Measurements from ENCODE around the gene FBXW7.

Gene FBXW7

DNA sequence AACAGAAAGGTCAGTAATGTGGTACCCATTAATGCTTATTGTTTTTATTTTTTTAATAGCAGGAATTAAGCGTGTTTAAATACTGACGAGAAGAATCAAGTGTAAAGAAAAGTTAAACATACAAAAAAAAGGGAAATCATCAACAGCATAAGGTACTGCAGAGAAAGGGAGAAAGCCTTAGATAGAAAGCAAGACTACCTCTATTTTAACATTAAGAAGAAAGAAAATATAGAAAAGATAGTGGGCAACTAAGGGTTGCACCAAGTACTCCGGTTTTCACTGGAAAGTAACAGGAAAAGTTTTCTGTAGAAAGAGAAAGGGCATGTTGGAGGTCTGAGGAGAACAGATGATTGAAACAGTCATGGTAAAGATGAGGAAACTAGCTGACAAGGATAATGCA lies 41.9 kb downstream of the FBXW7 start:
- no peaks in the 10 kb centered on the region for H3K9me3 Mint-ChIP-seq
- no peaks in the 10 kb centered on the region for H3K27me3 Mint-ChIP-seq
- H3K4me3 Mint-ChIP-seq = no peak overlapping the region
- H3K27ac Mint-ChIP-seq = no peak overlapping the region
- CTCF ChIA-PET = no interaction called here
- H3K36me3 Mint-ChIP-seq = peaks cover 12% of the 10 kb centered on the region
- DNase-seq = no peak
- peaks cover 12% of the 10 kb centered on the region for H3K4me1 Mint-ChIP-seq

DNA sequence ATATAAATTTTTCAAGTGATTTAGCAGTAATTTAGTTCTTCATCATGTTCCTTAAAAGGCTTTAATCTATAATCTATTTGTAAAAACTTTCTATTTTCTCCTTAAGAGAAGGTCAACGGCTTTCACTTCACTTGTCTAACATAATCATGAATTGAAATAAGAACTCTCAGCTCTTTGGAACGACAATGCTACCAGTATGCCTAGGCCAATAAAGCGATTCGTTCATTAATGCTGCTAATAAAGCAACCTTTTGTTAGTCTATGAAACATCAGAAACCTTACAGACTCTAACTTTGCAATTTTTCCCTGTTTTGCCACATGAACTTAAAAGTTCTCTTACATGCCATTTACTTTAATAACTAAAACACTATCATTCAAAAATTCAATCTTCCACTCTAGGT lies 47.6 kb downstream of the FBXW7 start:
- Mint-ChIP-seq H3K27me3 (no peaks in the 10 kb centered on the region), H3K4me3 (no peak overlapping the region), H3K36me3 (peaks cover 11% of the 10 kb centered on the region), H3K9me3 (no peaks in the 10 kb centered on the region), H3K4me1 (peaks cover 31% of the 10 kb centered on the region), H3K27ac (no peak overlapping the region)
- no peak for DNase-seq
- CTCF ChIA-PET = no interaction called here

DNA sequence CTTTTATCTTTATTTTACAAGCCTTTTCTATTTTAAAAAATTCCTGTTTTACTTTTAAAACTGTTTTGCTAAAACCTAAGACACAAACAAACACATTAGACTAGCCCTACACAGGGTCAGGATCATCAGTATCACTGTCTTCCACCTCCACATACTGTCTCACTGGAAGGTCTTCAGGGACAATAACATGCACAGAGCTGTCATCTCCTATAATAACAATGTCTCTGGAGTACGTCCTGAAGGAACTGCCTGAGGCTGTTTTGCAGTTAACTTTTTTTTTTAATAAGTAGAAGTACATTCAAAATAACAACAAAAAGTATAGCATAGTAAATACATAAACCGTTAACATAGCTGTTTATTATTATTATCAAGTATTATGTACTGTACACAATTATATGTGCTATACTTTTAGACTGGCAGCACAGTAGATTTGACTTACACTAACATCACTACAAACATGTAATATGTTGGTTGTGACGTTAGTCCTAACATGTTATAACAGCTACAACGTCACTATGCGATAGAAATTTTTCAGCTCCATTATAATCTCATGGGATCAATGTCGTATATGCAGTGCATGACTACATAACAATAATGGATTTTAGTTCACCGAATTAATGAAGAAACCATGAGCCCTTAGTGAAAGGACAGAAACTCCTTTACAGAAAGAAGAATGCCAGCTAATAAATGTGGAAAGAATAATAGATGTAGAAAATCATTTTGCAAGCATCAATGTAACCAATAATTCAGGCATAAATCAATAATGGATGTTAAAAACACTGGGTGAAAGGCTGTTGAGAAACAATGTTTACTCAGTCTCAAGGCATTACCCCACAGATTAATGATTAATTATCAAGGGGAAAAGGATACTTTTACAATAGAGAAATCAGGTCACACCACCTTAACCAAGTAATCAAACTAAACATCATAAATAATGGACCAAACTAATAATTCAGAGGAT lies 49.2 kb downstream of the FBXW7 start:
- CTCF ChIA-PET = interaction anchor here (0.6 to 1.8 kb wide), 7 partner anchors 9 to 639 kb away, joined by 3 to 10 read pairs (median 3); no protein-coding TSS in a partner anchor
- peak overlapping the region; percentile 86 for H3K27ac Mint-ChIP-seq
- H3K9me3 Mint-ChIP-seq = peaks cover 4% of the 10 kb centered on the region
- H3K4me1 Mint-ChIP-seq = peaks cover 31% of the 10 kb centered on the region
- H3K4me3 Mint-ChIP-seq = no peak overlapping the region
- H3K36me3 Mint-ChIP-seq = peaks cover 16% of the 10 kb centered on the region
- DNase-seq = no peak
- no peaks in the 10 kb centered on the region for H3K27me3 Mint-ChIP-seq

DNA sequence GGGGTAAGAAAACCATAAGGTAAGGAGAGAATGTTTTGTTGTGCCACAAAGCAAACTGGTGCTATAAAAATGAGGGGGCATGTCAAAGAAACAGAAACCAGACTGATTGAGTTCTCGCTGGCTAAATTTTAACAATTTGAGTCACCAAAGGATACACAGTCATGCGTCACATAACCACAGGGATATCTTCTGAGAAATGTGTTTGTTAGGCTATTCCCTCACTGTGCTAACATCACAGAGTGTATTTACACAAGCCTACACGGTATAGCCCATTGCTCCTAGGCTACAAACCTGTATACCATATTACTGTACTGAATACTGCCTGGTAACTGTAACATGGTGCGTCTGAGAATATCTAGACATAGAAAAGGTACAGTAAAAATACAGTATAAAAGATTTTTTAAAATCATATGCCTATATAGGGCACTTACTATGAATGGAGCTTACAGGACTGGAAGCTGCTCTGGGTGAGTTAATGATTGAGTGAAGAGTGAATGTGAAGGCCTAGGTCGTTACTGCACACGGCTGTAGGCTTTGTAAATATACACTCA lies 50.1 kb downstream of the FBXW7 start:
- peak; percentile 51 for DNase-seq
- H3K27me3 Mint-ChIP-seq = no peaks in the 10 kb centered on the region
- CTCF ChIA-PET = interaction anchor here (0.6 to 1.8 kb wide), 6 partner anchors 10 to 640 kb away, joined by 3 to 10 read pairs (median 4); no protein-coding TSS in a partner anchor
- H3K4me1 Mint-ChIP-seq = peaks cover 35% of the 10 kb centered on the region
- H3K36me3 Mint-ChIP-seq = peaks cover 24% of the 10 kb centered on the region
- H3K4me3 Mint-ChIP-seq = peak overlapping the region; percentile 11
- H3K27ac Mint-ChIP-seq = peak overlapping the region; percentile 86
- peaks cover 8% of the 10 kb centered on the region for H3K9me3 Mint-ChIP-seq

DNA sequence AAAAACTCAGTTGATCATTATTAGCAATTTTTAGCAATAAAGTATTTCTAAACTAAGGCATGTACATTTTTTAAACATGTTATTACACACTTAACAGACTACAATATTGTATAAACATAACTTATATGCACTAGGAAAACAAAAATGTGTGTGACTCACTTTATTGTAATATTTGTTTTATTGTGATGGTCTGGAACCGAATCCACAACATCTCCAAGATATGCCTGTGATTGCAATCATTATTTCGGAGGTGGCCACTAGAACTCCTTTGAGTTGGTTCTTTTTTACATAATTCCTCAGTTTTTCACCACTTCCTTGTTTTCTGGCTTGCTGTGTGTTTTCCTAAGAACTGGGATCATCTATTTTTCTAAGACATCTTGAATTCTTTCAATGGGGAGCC lies 53.7 kb downstream of the FBXW7 start:
- Mint-ChIP-seq H3K36me3 (peaks cover 40% of the 10 kb centered on the region), H3K4me1 (peaks cover 44% of the 10 kb centered on the region), H3K4me3 (no peak overlapping the region), H3K27ac (no peak overlapping the region), H3K9me3 (peaks cover 8% of the 10 kb centered on the region), H3K27me3 (no peaks in the 10 kb centered on the region)
- CTCF ChIA-PET = no interaction called here
- DNase-seq = no peak

DNA sequence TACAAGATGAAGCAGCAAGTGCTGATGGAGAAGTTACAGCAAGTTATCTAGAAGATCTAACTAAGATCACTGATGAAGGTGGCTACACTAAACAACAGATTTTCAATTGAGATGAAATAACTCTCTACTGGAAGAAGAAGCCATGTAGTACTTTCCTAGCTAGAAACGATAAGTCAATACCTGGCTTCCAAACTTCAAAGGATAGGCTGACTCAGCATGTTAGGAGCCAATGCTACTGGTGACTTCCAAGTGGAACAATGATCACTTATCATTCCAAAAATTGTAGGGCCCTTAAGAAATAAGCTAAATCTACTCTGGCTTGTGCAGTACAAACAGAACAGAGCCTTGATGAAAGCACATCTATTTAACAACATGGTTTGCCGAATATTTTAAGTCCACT lies 55.0 kb downstream of the FBXW7 start:
- peaks cover 8% of the 10 kb centered on the region for H3K9me3 Mint-ChIP-seq
- H3K36me3 Mint-ChIP-seq = peaks cover 36% of the 10 kb centered on the region
- H3K4me1 Mint-ChIP-seq = peaks cover 31% of the 10 kb centered on the region
- no peak overlapping the region for H3K27ac Mint-ChIP-seq
- no peak for DNase-seq
- H3K27me3 Mint-ChIP-seq = no peaks in the 10 kb centered on the region
- CTCF ChIA-PET = interaction anchor here (1.5 to 1.6 kb wide), 2 partner anchors 20 to 95 kb away, joined by 3 to 4 read pairs; no protein-coding TSS in a partner anchor
- H3K4me3 Mint-ChIP-seq = no peak overlapping the region

DNA sequence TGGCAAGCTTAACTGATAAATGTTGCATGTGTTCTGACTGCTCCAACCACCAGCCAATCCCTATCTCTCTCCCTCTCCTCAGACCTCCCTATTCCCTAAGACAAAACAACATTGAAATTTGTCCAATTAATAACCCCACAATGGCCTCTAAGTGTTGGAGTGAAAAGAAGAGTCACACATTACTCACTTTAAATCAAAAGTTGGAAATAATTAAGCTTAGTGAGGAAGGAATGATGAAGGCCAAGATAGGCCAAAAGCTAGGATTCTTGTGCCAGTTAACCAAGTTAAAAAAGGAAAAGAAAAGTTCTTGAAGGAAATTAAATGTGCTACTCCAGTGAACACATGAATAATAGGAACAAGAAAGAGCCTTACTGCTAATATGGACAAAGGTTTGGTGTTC lies 55.6 kb downstream of the FBXW7 start:
- Mint-ChIP-seq H3K4me1 (peaks cover 25% of the 10 kb centered on the region), H3K9me3 (peaks cover 8% of the 10 kb centered on the region), H3K36me3 (peaks cover 37% of the 10 kb centered on the region), H3K4me3 (no peak overlapping the region), H3K27ac (no peak overlapping the region), H3K27me3 (no peaks in the 10 kb centered on the region)
- DNase-seq = no peak
- CTCF ChIA-PET = interaction anchor here (0.7 to 1.6 kb wide), 3 partner anchors 9 to 95 kb away, joined by 3 to 4 read pairs (median 3); no protein-coding TSS in a partner anchor

DNA sequence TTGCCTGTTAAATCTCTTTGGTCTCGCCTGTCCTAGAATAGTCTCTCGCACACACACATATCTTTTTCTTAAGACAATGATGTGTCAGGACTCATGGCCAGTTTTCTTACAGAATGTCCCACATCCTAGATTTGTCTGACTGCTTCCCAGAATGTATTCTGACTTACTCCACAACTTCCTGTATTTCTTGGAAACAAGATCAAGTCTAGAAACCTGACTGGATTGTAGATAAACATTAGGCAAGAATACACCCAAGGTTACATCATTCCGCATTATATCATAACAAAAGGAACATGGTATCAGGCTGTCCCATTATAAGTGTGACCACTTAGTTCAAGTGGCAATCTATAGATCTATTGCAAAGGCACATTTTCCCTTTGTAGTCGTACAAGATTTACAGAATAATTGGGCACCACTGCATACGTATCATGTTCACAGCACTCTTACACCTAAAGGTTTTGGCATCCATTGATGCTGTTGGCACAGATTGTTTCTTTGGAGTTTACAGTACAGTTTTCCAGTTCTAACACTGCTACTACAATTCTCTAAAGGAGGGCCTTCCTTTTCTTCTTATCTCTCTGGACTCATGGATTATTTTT lies 56.4 kb downstream of the FBXW7 start:
- CTCF ChIA-PET = interaction anchor here (1.5 kb wide), 1 partner anchor 94 kb away, joined by 3 read pairs; no protein-coding TSS in a partner anchor
- H3K27me3 Mint-ChIP-seq = no peaks in the 10 kb centered on the region
- H3K4me3 Mint-ChIP-seq = no peak overlapping the region
- peaks cover 8% of the 10 kb centered on the region for H3K9me3 Mint-ChIP-seq
- H3K36me3 Mint-ChIP-seq = peaks cover 38% of the 10 kb centered on the region
- no peak for DNase-seq
- no peak overlapping the region for H3K27ac Mint-ChIP-seq
- peaks cover 21% of the 10 kb centered on the region for H3K4me1 Mint-ChIP-seq

DNA sequence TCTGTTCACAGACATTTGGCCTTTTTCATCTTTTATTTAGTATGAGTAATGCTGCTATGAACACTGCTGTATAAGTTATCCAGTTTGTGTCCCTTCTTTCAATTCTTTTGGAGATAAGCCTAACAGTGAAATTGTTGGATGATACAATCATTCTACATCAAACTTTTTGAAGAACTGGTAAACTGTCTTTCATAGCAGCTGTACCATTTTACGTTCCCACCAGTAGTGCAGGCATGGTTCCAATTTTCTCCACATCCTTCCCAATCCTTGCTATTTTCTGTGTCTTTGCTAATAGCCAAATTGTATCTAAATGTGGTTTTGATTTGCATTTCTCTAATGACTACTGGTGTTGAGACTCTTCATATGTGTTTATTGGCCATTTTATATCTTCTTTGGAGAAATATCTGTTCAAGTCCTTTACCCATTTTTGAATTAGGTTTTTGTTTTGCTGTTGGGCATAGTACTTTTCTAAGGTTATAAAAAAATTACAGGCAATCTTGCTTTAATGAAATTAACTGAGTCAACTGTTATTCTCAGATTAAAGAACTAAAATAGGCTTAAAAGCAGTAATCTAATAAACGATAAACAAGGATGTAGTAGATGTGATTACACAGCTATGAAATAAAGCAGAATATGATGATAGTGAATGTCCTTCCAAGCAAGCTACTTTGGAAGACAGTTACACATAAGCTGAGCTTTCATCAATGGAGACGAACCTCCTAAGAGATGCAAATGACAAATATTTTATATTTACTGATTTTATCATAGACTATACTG lies 57.2 kb downstream of the FBXW7 start:
- H3K36me3 Mint-ChIP-seq = peaks cover 42% of the 10 kb centered on the region
- DNase-seq = no peak
- H3K27ac Mint-ChIP-seq = no peak overlapping the region
- H3K4me3 Mint-ChIP-seq = no peak overlapping the region
- peaks cover 18% of the 10 kb centered on the region for H3K4me1 Mint-ChIP-seq
- H3K9me3 Mint-ChIP-seq = peaks cover 8% of the 10 kb centered on the region
- H3K27me3 Mint-ChIP-seq = no peaks in the 10 kb centered on the region
- CTCF ChIA-PET = no interaction called here

DNA sequence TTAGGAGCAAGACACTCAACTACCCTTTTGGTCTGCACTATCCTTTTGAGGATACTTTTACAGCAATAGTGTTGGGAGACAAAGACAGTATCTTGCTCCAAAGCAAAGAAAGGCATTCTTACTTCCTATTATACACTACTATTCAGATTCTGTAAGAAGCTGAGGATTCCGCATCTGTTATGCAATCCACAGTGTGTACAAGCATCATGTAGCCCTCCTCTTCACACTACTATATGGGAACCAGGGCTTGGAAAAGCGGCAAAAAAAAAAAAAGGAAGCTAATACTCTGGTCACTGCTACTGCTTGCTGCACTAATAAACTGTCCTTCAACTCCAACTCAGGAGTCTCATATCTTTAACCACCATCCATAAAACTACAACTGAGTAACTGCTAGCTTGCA lies 59.1 kb downstream of the FBXW7 start:
- no peak for DNase-seq
- H3K4me3 Mint-ChIP-seq = no peak overlapping the region
- no peak overlapping the region for H3K27ac Mint-ChIP-seq
- peaks cover 34% of the 10 kb centered on the region for H3K36me3 Mint-ChIP-seq
- no peaks in the 10 kb centered on the region for H3K27me3 Mint-ChIP-seq
- CTCF ChIA-PET = interaction anchor here (1.4 kb wide), 1 partner anchor 16 kb away, joined by 4 read pairs; no protein-coding TSS in a partner anchor
- peaks cover 18% of the 10 kb centered on the region for H3K4me1 Mint-ChIP-seq
- H3K9me3 Mint-ChIP-seq = peaks cover 7% of the 10 kb centered on the region

DNA sequence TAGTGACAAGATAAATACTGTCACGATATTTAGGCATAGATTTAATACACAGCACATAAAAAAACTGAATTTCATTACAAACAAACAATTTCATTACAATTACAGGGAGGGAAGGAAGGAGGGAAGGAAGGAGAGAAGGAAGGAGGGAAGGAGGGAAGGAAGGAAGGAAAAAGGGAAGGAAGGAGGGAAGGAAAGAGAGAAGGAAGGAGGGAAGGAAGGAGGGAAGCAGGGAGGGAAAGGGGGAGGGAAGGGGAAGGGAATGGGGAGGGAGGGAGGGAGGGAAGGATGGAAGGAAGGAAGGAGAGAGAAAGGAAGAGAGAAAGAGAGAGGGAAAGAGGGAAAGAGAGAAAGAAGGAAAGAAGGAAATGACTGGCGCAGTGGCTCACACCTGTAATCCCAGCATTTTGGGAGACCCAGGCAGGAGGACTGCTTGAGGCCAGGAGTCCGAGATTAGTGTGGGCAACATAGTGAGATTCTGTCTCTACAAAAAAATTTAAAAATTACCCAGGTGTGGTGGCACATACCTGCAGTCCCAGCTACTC lies 64.6 kb downstream of the FBXW7 start:
- peaks cover 2% of the 10 kb centered on the region for H3K4me1 Mint-ChIP-seq
- H3K27ac Mint-ChIP-seq = no peak overlapping the region

DNA sequence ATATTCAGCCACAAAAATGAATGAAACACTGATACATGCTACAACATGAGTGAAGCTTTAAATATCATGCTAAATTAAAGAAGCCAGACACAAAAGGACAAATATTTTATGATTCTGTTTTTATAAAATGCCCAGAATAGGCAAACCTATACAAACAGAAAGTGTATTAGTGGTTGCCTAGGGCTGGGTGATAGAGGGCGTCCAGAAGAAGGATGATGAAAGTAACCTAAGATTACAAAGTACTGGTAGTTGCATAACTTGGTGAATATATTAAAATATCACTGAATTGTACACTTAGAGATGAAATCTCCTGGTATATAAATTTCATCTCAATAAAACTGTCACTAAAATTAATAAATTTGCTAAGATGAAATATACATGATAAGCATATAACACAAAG lies 67.5 kb downstream of the FBXW7 start:
- Mint-ChIP-seq H3K9me3 (peaks cover 7% of the 10 kb centered on the region), H3K4me3 (no peak overlapping the region), H3K27ac (no peak overlapping the region), H3K27me3 (no peaks in the 10 kb centered on the region), H3K4me1 (peaks cover 24% of the 10 kb centered on the region), H3K36me3 (peaks cover 7% of the 10 kb centered on the region)
- CTCF ChIA-PET = no interaction called here
- no peak for DNase-seq

More for the DNA sequence above, 64.6 kb downstream of the FBXW7 start:
- no peak overlapping the region for H3K4me3 Mint-ChIP-seq
- peaks cover 15% of the 10 kb centered on the region for H3K36me3 Mint-ChIP-seq
- DNase-seq = no peak
- no peaks in the 10 kb centered on the region for H3K27me3 Mint-ChIP-seq
- CTCF ChIA-PET = interaction anchor here (0.7 kb wide), 1 partner anchor 9 kb away, joined by 3 read pairs; no protein-coding TSS in a partner anchor
- H3K9me3 Mint-ChIP-seq = peaks cover 7% of the 10 kb centered on the region

DNA sequence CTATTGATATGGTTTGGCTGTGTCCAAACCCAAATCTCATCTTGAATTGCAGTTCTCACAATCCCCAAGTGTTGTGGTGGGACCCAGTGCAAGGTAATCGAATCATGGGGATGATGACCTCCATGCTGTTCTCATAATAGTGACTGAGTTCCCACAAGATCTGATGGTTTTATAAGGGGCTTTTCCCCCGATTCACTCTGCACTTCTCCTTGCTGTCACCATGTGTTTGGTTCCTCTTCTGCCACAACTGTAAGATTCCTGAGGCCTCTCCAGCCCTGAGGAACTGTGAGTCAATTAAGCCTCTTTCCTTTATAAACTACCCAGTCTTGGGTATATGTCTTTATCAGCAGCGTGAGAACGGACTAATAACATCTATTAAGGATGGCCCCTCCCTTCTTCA lies 68.8 kb downstream of the FBXW7 start:
- peaks cover 5% of the 10 kb centered on the region for H3K9me3 Mint-ChIP-seq
- H3K4me1 Mint-ChIP-seq = peaks cover 36% of the 10 kb centered on the region
- H3K4me3 Mint-ChIP-seq = no peak overlapping the region
- no peaks in the 10 kb centered on the region for H3K27me3 Mint-ChIP-seq
- peaks cover 11% of the 10 kb centered on the region for H3K36me3 Mint-ChIP-seq
- H3K27ac Mint-ChIP-seq = no peak overlapping the region
- CTCF ChIA-PET = no interaction called here
- DNase-seq = no peak
